Thoracic aorta (tissue), 2 donors: ENCODE data around the gene DLGAP1. TPM values are rescaled to one million over a fixed set of nuclear protein-coding genes. Genes with fewer than 3 reads are reported as not detected.

Experiments
- ATAC-seq: fragments of 150-250 bp; one replicate; pipeline ENCODE4 v1.8.0; 2017; ENCODE audit warnings: low read depth; ENCODE audit not compliant: insufficient number of reproducible peaks, low FRiP score
- DNase-seq: peaks from one replicate; pipeline ENCODE4 v3.0.0-alpha.2; 2020; ENCODE audit warnings: low spot score
- H3K27ac ChIP-seq, 2 donors: fragments of 200-600 bp; sonication (generic); 1 replicate in 1 of 2; 2 replicates in 1 of 2; pipeline ENCODE4 v1.5.1; 2016; ENCODE audit warnings: mild to moderate bottlenecking in 2 of 2, moderate library complexity in 2 of 2
- H3K27me3 ChIP-seq: fragments of 200-600 bp; sonication (generic); replicated peaks from 2 replicates; pipeline ENCODE4 v1.6.0; 2016; ENCODE audit warnings: mild to moderate bottlenecking; ENCODE audit not compliant: insufficient read depth
- H3K36me3 ChIP-seq: fragments of 200-600 bp; sonication (generic); one replicate; pipeline ENCODE4 v1.5.1; 2016
- H3K4me1 ChIP-seq, 2 donors: fragments of 200-600 bp; sonication (generic); 1 replicate in 1 of 2; 2 replicates in 1 of 2; pipeline versions ENCODE4 v1.5.1 to v1.6.0; 2016; ENCODE audit warnings: low read depth in 2 of 2, mild to moderate bottlenecking in 1 of 2; ENCODE audit not compliant: control insufficient read depth in 1 of 2
- H3K4me3 ChIP-seq: fragments of 200-600 bp; sonication (generic); 2 replicates; pipeline ENCODE4 v1.5.1; 2016; ENCODE audit warnings: mild to moderate bottlenecking
- H3K9me3 ChIP-seq: fragments of 200-600 bp; sonication (generic); 2 replicates; pipeline ENCODE4 v1.5.1; 2016
- total RNA-seq, 2 donors: library from RNA; depleted of rRNA; stranded (reverse); fragments of >200 nt; gene quantifications; one replicate each; pipeline versions ENCODE4 v1.1.0 to v1.2.3, GENCODE V29; 2016
- TF ChIP-seq, protein P1 (sequence below): fragments of 200-600 bp; sonication (generic); IDR thresholded peaks from one replicate; pipeline ENCODE4 v1.5.1; 2019; ENCODE audit warnings: antibody characterized with exemption

Gene DLGAP1
- total RNA-seq, 2 donors from 2014 or later = 7.3 to 19.0 TPM

GRCh38 chr18:3792711-3793110 lies 662.4 kb downstream of the DLGAP1 start:
- DNase-seq (no peak), ATAC-seq (no peak)
- no peak overlapping the region for H3K27ac ChIP-seq
- H3K36me3 ChIP-seq = no peaks in the 10 kb centered on the region
- H3K4me3 ChIP-seq = no peak overlapping the region
- TF ChIP-seq, protein P1, sequence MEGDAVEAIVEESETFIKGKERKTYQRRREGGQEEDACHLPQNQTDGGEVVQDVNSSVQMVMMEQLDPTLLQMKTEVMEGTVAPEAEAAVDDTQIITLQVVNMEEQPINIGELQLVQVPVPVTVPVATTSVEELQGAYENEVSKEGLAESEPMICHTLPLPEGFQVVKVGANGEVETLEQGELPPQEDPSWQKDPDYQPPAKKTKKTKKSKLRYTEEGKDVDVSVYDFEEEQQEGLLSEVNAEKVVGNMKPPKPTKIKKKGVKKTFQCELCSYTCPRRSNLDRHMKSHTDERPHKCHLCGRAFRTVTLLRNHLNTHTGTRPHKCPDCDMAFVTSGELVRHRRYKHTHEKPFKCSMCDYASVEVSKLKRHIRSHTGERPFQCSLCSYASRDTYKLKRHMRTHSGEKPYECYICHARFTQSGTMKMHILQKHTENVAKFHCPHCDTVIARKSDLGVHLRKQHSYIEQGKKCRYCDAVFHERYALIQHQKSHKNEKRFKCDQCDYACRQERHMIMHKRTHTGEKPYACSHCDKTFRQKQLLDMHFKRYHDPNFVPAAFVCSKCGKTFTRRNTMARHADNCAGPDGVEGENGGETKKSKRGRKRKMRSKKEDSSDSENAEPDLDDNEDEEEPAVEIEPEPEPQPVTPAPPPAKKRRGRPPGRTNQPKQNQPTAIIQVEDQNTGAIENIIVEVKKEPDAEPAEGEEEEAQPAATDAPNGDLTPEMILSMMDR = no peak
- H3K27me3 ChIP-seq = no peaks in the 10 kb centered on the region
- no peaks in the 10 kb centered on the region for H3K9me3 ChIP-seq
- no peaks in the 10 kb centered on the region for H3K4me1 ChIP-seq

GRCh38 chr18:3791238-3791637 lies 663.9 kb downstream of the DLGAP1 start:
- DNase-seq (no peak), ATAC-seq (no peak)
- H3K27ac ChIP-seq = no peak overlapping the region
- no peaks in the 10 kb centered on the region for H3K4me1 ChIP-seq
- no peak overlapping the region for H3K4me3 ChIP-seq
- no peaks in the 10 kb centered on the region for H3K36me3 ChIP-seq
- no peaks in the 10 kb centered on the region for H3K9me3 ChIP-seq
- TF ChIP-seq, protein P1 = no peak
- no peaks in the 10 kb centered on the region for H3K27me3 ChIP-seq

- DNase-seq (no peak), ATAC-seq (no peak)
- TF ChIP-seq, protein P1 = no peak
- Histone ChIP-seq H3K27me3 (no peaks in the 10 kb centered on the region), H3K4me1 (no peaks in the 10 kb centered on the region), H3K9me3 (no peaks in the 10 kb centered on the region), H3K4me3 (no peak overlapping the region), H3K27ac (no peak overlapping the region), H3K36me3 (no peaks in the 10 kb centered on the region)
Observed at GRCh38 chr18:3790703-3791102, 664.4 kb downstream of the DLGAP1 start.

DNA sequence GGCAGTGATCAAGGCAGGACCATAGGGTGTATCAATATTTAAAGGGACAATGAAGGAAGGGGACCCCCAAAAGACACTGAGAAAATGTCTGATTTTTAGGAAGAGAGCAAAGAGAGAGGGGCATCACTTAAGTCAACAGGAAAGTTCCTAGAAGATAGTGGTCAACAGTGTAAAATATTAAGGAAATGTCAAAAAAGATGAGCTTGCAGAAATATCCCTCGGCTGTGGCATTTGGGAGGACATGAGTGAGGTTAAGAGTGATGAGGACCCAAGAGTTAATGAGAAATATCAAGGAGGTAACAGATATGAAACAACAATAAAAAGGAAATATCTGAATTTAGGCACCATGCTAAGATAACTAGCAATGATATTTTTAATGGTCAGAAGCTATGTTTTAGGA lies 665.6 kb downstream of the DLGAP1 start:
- TF ChIP-seq, protein P1 = no peak
- ATAC-seq = no peak

DNA sequence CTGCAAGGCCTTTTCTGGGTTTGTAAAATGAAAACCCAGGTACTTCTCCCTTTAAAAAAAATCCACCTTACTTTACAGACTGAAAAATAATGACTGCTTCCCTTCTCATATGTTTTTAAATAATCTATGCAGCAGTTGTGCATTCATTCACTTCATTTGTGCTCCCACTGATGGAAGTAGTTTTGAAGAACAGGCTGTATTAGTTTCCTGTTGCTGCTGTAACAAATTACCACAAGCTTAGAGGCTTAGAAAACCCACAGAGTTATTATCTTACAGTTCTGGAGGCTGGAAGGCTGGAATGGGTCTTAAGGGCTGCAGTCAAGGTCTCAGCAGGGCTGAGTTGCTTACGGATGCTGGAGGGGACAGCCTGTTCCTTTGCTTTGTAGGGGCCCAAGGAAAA lies 670.2 kb downstream of the DLGAP1 start:
- no peaks in the 10 kb centered on the region for H3K9me3 ChIP-seq
- no peaks in the 10 kb centered on the region for H3K4me1 ChIP-seq
- H3K4me3 ChIP-seq = no peak overlapping the region
- ATAC-seq (no peak), DNase-seq (no peak)
- H3K27ac ChIP-seq = no peak overlapping the region
- H3K27me3 ChIP-seq = no peaks in the 10 kb centered on the region
- H3K36me3 ChIP-seq = no peaks in the 10 kb centered on the region
- TF ChIP-seq, protein P1 = no peak

More for the DNA sequence above, 665.6 kb downstream of the DLGAP1 start:
- Histone ChIP-seq H3K4me3 (no peak overlapping the region), H3K4me1 (no peaks in the 10 kb centered on the region), H3K36me3 (no peaks in the 10 kb centered on the region), H3K27me3 (no peaks in the 10 kb centered on the region), H3K27ac (no peak overlapping the region), H3K9me3 (no peaks in the 10 kb centered on the region)
- no peak for DNase-seq
